ENCODE results near the gene CLNK. TPM values are rescaled to one million over a fixed set of nuclear protein-coding genes. Genes with fewer than 3 reads are reported as not detected.
A peak's percentile ranks its signal among the peaks of the same experiment; 100 is the strongest.
"Not testable (repeated sequence)": the region's sequence is repeated elsewhere in the genome, so short reads cannot be mapped to it uniquely, and the experiment has no call there.

The CLNK gene
- total RNA-seq, 1 experiment from 2014 or later, result not detected

- RAD21 ChIA-PET (ENCODE audit: low non-redundant PET in 1 of 2, low total read pairs in 2 of 2, uncharacterized antibody in 2 of 2, unreplicated experiment in 2 of 2), result no interaction called here
- DNase-seq (ENCODE audit: low read depth, low spot score), result peak; percentile 13
Observed at GRCh38 chr4:10619220-10619619, 65.3 kb downstream of the CLNK start.

DNA sequence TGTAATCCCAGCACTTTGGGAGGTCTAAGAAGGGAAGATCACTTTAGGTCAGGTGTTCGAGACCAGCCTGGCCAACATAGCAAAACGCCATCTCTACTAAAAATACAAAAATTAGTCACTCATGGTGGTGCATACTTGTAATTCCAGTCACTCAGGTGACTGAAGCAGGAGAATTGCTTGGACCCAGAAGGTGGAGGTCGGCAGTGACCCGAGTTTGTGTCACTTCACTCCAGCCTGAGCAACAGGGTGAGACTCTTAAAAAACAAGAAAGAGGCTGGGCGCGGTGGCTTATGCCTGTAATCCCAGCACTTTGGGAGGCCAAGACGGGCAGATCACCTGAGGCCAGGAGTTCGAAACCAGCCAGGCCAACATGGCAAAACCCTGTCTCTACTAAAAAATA is 69.6 kb downstream of the CLNK start:
- intact Hi-C loops (cut with micrococcal nuclease); H3K36me3 ChIP-seq (ENCODE audit: control insufficient read depth in 1 of 2, insufficient read depth in 2 of 2, low read length in 2 of 2); DNase-seq (ENCODE audit: low read depth, low spot score); H3K79me2 ChIP-seq (ENCODE audit: insufficient read depth, low read length); H3K9me3 ChIP-seq (ENCODE audit: control insufficient read depth in 1 of 2, insufficient read depth in 1 of 2, low read depth in 1 of 2, low read length in 2 of 2); H3K27me3 ChIP-seq (ENCODE audit: insufficient read depth, low read length); H4K20me1 ChIP-seq (ENCODE audit: insufficient read depth); H3K4me2 ChIP-seq (ENCODE audit: low read length); RAD21 ChIA-PET (ENCODE audit: low non-redundant PET in 1 of 2, low total read pairs in 2 of 2, uncharacterized antibody in 2 of 2, unreplicated experiment in 2 of 2); ATAC-seq; H3K9me2 ChIP-seq (ENCODE audit: insufficient read depth); CTCF ChIA-PET; H2AFZ ChIP-seq (ENCODE audit: low read depth, low read length, poor library complexity, severe bottlenecking); POLR2A ChIA-PET; H3K27ac ChIP-seq (ENCODE audit: low read depth, low read length); H3K9ac ChIP-seq (ENCODE audit: low read length); BruUV-seq (replicated peaks); H3K4me3 ChIP-seq (replicated peaks in 1 of 2; ENCODE audit: low read depth in 1 of 2, low read length in 2 of 2): not testable (repeated sequence)
- peaks cover 19 to 31% of the 10 kb centered on the region in 2 experiments for H3K4me1 ChIP-seq (ENCODE audit: control insufficient read depth in 1 of 2, insufficient read depth in 2 of 2, low read length in 2 of 2)

More at GRCh38 chr4:10619220-10619619, 65.3 kb downstream of the CLNK start:
- ChIA-PET POLR2A (no interaction called here), CTCF (interaction anchor here (1.2 kb wide), 1 partner anchor 805 kb away, joined by 3 read pairs; no protein-coding TSS in a partner anchor)
- no peaks in the 10 kb centered on the region for H4K20me1 ChIP-seq (ENCODE audit: insufficient read depth)
- no peaks in the 10 kb centered on the region for H3K9me3 ChIP-seq (ENCODE audit: control insufficient read depth in 1 of 2, insufficient read depth in 1 of 2, low read depth in 1 of 2, low read length in 2 of 2)
- H3K79me2 ChIP-seq (ENCODE audit: insufficient read depth, low read length), result no peaks in the 10 kb centered on the region
- TF ChIP-seq YY1 (IDR thresholded peaks at IDR 0.05; ENCODE audit: extremely low read depth, insufficient replicate concordance, low read depth, low read length) (no peak), CTCF (IDR thresholded peaks at IDR 0.05 in 2 of 3, conservative IDR thresholded peaks at IDR 0.05 in 1 of 3; ENCODE audit: borderline replicate concordance in 1 of 3, insufficient read depth in 1 of 3, low read depth in 2 of 3, low read length in 2 of 3) (no peak), MAX (IDR thresholded peaks at IDR 0.05) (no peak), SRF (IDR thresholded peaks at IDR 0.05; ENCODE audit: low read depth) (no peak), EZH2phosphoT487 (IDR thresholded peaks at IDR 0.05; ENCODE audit: borderline replicate concordance) (no peak), RAD21 (IDR thresholded peaks at IDR 0.05; ENCODE audit: low read depth) (peak; percentile 31), TCF7L2 (IDR thresholded peaks at IDR 0.05; ENCODE audit: borderline replicate concordance, extremely low read depth, insufficient read depth, insufficient read length) (peak; percentile 54)
- no TSS peak for BruUV-seq (replicated peaks)
- H3K27ac ChIP-seq (ENCODE audit: low read depth, low read length), result no peak overlapping the region
- no peak overlapping the region for H3K4me3 ChIP-seq (replicated peaks in 1 of 2; ENCODE audit: low read depth in 1 of 2, low read length in 2 of 2)
- H3K4me2 ChIP-seq (ENCODE audit: low read length), result peak overlapping the region; percentile 32
- H3K9ac ChIP-seq (ENCODE audit: low read length), result no peak overlapping the region
- peak; percentile 42; the same call in 1 of the 2 replicates for ATAC-seq
- H3K9me2 ChIP-seq (ENCODE audit: insufficient read depth), result no peaks in the 10 kb centered on the region
- no peaks in the 10 kb centered on the region for H3K27me3 ChIP-seq (ENCODE audit: insufficient read depth, low read length)
- no peaks in the 10 kb centered on the region for H3K36me3 ChIP-seq (ENCODE audit: control insufficient read depth in 1 of 2, insufficient read depth in 2 of 2, low read length in 2 of 2)
- intact Hi-C loops (cut with micrococcal nuclease), result no loop called here
- H2AFZ ChIP-seq (ENCODE audit: low read depth, low read length, poor library complexity, severe bottlenecking), result peak overlapping the region; percentile 64
- H3K4me1 ChIP-seq (ENCODE audit: control insufficient read depth in 1 of 2, insufficient read depth in 2 of 2, low read length in 2 of 2), result peaks cover 8 to 16% of the 10 kb centered on the region in 2 experiments; a peak in 3 of 4 replicates

All from HCT116 (cell line).